ENCODE measurements around the gene PLEKHG3. TPM values are rescaled to one million over a fixed set of nuclear protein-coding genes. Genes with fewer than 3 reads are reported as not detected.
A peak's percentile ranks its signal among the peaks of the same experiment; 100 is the strongest.

The PLEKHG3 gene
- total and polyA plus RNA-seq, 7 experiments from 2014 or later = 0.17 to 43.6 (median 2.0) TPM

DNA sequence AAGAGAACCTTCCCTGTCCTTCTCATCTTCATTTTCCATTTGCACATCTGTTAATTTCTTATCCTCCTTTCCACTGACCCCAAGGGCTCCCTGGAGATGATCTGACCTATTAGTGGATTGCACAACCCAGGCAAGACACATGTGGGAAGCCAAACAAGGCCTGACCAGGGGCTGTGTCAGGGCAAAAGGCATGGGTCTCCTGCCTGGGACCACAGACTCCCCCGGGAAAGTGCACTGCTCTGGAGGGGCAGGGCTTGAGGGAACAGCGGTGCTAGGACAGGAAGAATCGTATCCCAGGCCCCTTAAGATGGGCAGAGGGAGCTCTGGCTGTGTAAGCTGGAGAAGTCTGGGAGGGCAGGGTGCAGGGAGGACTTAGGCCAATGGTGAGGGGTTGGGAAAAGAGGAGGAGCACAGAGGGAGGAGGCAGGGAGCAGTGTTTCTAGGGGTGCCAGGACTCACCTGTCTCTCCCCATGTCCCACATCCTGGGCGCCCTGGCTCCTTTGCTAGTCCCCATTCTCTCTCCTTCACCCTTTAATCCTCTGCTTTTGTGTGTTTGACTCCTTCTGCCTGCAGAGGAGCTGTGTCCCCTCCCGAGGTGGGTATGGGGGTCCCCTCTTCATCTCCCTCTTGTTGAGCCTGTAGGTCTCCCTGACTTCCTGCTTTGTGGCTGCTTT is 25.3 kb downstream of the PLEKHG3 start:
- ChIA-PET POLR2A (no interaction called here), CTCF (no interaction called here)
- Mint-ChIP-seq H3K36me3 (peaks cover 0 to 27% (median 0%) of the 10 kb centered on the region in 5 donors), H3K27ac (no peak overlapping the region), H3K4me1 (peaks cover 8 to 57% (median 17%) of the 10 kb centered on the region in 7 donors), H3K27me3 (peaks cover 0 to 5% (median 0%) of the 10 kb centered on the region in 5 donors), H3K9me3 (no peaks in the 10 kb centered on the region), H3K4me3 (peak overlapping the region in 2 of 10 donors; percentile 6 to 38)
- Histone ChIP-seq H3K4me1 (ENCODE audit: control insufficient read depth in 2 of 2, insufficient read depth in 2 of 2, low read length in 2 of 2) (peaks cover 17 to 61% of the 10 kb centered on the region in 2 donors), H3K4me3 (ENCODE audit: low read length) (no peak overlapping the region), H3K9me3 (ENCODE audit: control insufficient read depth in 2 of 3, low read length in 3 of 3) (no peaks in the 10 kb centered on the region), H3K27me3 (ENCODE audit: control insufficient read depth in 2 of 2, insufficient read depth in 2 of 2, low read length in 2 of 2) (no peaks in the 10 kb centered on the region), H3K36me3 (ENCODE audit: control insufficient read depth in 2 of 3, insufficient read depth in 3 of 3, low read length in 3 of 3) (no peaks in the 10 kb centered on the region), H3K27ac (ENCODE audit: low read depth, low read length) (no peak overlapping the region)
- intact Hi-C loops (cut with micrococcal nuclease) = no loop called here
- ATAC-seq (no peak), DNase-seq (no peak)

DNA sequence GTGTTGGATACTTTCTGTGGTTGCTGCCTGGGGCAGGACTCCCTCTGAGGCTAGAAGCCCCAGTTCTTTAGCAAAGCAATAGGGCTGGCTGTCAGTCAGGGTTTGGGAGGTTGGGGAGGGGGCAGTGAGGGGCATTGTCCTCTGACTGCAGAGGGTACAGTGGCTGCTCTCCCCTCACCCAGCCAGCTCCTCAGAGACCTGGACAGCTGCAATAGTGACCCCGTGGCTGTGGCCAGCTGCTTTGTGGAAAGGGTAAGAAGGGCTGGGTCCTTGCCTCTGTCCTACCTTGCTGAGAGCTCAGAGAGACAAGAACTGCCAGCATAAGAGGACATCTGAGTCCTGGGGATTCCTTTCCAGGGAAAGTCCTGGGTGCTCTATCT is 25.8 kb downstream of the PLEKHG3 start:
- peaks cover 3 to 54% (median 15%) of the 10 kb centered on the region in 7 donors for H3K4me1 Mint-ChIP-seq
- ATAC-seq = no peak
- Histone ChIP-seq H3K4me3 (ENCODE audit: low read length) (no peak overlapping the region), H3K9me3 (ENCODE audit: control insufficient read depth in 2 of 3, low read length in 3 of 3) (no peaks in the 10 kb centered on the region), H3K27me3 (ENCODE audit: control insufficient read depth in 2 of 2, insufficient read depth in 2 of 2, low read length in 2 of 2) (no peaks in the 10 kb centered on the region), H3K27ac (ENCODE audit: low read depth, low read length) (no peak overlapping the region), H3K36me3 (ENCODE audit: control insufficient read depth in 2 of 3, insufficient read depth in 3 of 3, low read length in 3 of 3) (no peaks in the 10 kb centered on the region), H3K4me1 (ENCODE audit: control insufficient read depth in 2 of 2, insufficient read depth in 2 of 2, low read length in 2 of 2) (peaks cover 12 to 61% of the 10 kb centered on the region in 2 donors)
- H3K4me3 Mint-ChIP-seq = no peak overlapping the region
- DNase-seq = no peak
- H3K9me3 Mint-ChIP-seq = no peaks in the 10 kb centered on the region
- H3K36me3 Mint-ChIP-seq = peaks cover 0 to 26% (median 0%) of the 10 kb centered on the region in 5 donors
- intact Hi-C loops (cut with micrococcal nuclease) = no loop called here
- ChIA-PET POLR2A (no interaction called here), CTCF (no interaction called here)
- peaks cover 0 to 5% (median 0%) of the 10 kb centered on the region in 5 donors for H3K27me3 Mint-ChIP-seq
- no peak overlapping the region for H3K27ac Mint-ChIP-seq

DNA sequence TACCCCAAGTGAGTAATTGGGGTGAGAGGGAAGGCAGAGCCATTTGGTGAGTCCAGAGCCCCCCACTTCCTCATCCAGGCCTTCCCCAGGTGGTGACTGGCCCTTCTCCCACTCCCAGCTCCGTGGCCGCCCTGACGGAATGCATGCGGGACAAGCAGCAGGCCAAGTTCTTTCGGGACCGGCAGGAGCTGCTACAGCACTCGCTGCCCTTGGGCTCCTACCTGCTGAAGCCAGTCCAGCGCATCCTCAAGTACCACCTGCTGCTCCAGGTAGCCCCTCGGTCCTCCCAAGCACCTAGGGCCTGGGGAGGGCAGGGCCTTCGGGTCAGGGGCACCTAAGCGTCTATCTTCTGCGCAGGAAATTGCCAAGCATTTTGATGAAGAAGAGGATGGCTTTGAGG is 26.5 kb downstream of the PLEKHG3 start:
- Mint-ChIP-seq H3K4me1 (peaks cover 0 to 53% (median 15%) of the 10 kb centered on the region in 7 donors), H3K36me3 (peaks cover 0 to 28% (median 0%) of the 10 kb centered on the region in 5 donors), H3K27ac (no peak overlapping the region), H3K27me3 (peaks cover 0 to 5% (median 0%) of the 10 kb centered on the region in 5 donors), H3K4me3 (no peak overlapping the region), H3K9me3 (no peaks in the 10 kb centered on the region)
- ATAC-seq (no peak), DNase-seq (no peak)
- Histone ChIP-seq H3K4me1 (ENCODE audit: control insufficient read depth in 2 of 2, insufficient read depth in 2 of 2, low read length in 2 of 2) (peaks cover 6 to 59% of the 10 kb centered on the region in 2 donors), H3K27ac (ENCODE audit: low read depth, low read length) (no peak overlapping the region), H3K36me3 (ENCODE audit: control insufficient read depth in 2 of 3, insufficient read depth in 3 of 3, low read length in 3 of 3) (no peaks in the 10 kb centered on the region), H3K9me3 (ENCODE audit: control insufficient read depth in 2 of 3, low read length in 3 of 3) (no peaks in the 10 kb centered on the region), H3K27me3 (ENCODE audit: control insufficient read depth in 2 of 2, insufficient read depth in 2 of 2, low read length in 2 of 2) (no peaks in the 10 kb centered on the region), H3K4me3 (ENCODE audit: low read length) (no peak overlapping the region)
- ChIA-PET POLR2A (no interaction called here), CTCF (no interaction called here)
- intact Hi-C loops (cut with micrococcal nuclease) = no loop called here

DNA sequence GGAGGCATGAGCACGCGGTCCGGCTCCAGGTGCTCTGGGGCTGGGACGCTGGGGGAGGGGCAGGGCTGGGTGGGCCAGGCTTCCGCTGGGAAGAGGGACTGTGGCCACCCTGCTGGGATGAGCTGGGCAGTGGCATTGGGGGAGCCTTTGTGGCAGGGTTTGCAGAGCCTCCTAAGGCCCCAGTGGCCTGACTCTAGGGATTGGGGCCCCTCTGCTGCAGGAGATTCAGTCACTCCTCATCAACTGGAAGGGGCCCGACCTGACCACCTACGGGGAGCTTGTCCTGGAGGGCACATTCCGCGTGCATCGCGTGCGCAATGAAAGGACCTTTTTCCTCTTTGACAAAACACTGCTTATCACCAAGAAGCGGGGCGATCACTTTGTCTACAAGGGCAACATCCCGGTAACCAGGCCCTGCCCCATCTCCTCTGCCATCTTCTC is 26.9 kb downstream of the PLEKHG3 start:
- Histone ChIP-seq H3K4me3 (ENCODE audit: low read length) (no peak overlapping the region), H3K27ac (ENCODE audit: low read depth, low read length) (no peak overlapping the region), H3K27me3 (ENCODE audit: control insufficient read depth in 2 of 2, insufficient read depth in 2 of 2, low read length in 2 of 2) (no peaks in the 10 kb centered on the region), H3K4me1 (ENCODE audit: control insufficient read depth in 2 of 2, insufficient read depth in 2 of 2, low read length in 2 of 2) (peaks cover under 1 to 55% of the 10 kb centered on the region in 2 donors), H3K9me3 (ENCODE audit: control insufficient read depth in 2 of 3, low read length in 3 of 3) (no peaks in the 10 kb centered on the region), H3K36me3 (ENCODE audit: control insufficient read depth in 2 of 3, insufficient read depth in 3 of 3, low read length in 3 of 3) (no peaks in the 10 kb centered on the region)
- Mint-ChIP-seq H3K36me3 (peaks cover 0 to 26% (median 0%) of the 10 kb centered on the region in 5 donors), H3K27me3 (peaks cover 0 to under 1% (median 0%) of the 10 kb centered on the region in 5 donors), H3K4me3 (no peak overlapping the region), H3K9me3 (no peaks in the 10 kb centered on the region), H3K4me1 (peaks cover 0 to 51% (median 12%) of the 10 kb centered on the region in 7 donors), H3K27ac (no peak overlapping the region)
- intact Hi-C loops (cut with micrococcal nuclease) = no loop called here
- DNase-seq = no peak
- ATAC-seq = no peak
- ChIA-PET POLR2A (no interaction called here), CTCF (no interaction called here)

DNA sequence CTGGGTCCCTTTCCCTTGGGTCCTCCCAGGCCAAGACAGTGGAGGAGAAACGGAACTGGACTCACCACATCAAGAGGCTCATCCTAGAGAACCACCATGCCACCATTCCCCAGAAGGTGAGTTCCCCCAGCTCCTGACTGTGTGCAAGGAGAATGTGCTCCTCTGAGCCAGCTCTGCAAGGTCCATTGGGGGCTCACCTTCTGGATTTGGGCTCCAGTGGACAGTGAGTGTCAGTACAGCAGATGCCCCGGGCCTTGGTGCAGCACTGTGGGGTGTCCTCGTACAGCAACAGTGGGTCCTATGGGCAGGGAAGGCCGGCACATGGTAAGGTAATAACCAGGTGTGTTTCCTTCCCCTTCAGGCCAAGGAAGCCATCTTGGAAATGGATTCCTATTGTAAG is 27.8 kb downstream of the PLEKHG3 start:
- Mint-ChIP-seq H3K9me3 (no peaks in the 10 kb centered on the region), H3K4me1 (peaks cover 0 to 42% (median 12%) of the 10 kb centered on the region in 7 donors), H3K4me3 (no peak overlapping the region), H3K27me3 (no peaks in the 10 kb centered on the region), H3K27ac (no peak overlapping the region), H3K36me3 (peaks cover 0 to 26% (median 0%) of the 10 kb centered on the region in 5 donors)
- Histone ChIP-seq H3K36me3 (ENCODE audit: control insufficient read depth in 2 of 3, insufficient read depth in 3 of 3, low read length in 3 of 3) (no peaks in the 10 kb centered on the region), H3K27me3 (ENCODE audit: control insufficient read depth in 2 of 2, insufficient read depth in 2 of 2, low read length in 2 of 2) (no peaks in the 10 kb centered on the region), H3K9me3 (ENCODE audit: control insufficient read depth in 2 of 3, low read length in 3 of 3) (no peaks in the 10 kb centered on the region), H3K4me3 (ENCODE audit: low read length) (no peak overlapping the region), H3K4me1 (ENCODE audit: control insufficient read depth in 2 of 2, insufficient read depth in 2 of 2, low read length in 2 of 2) (peaks cover 0 to 47% of the 10 kb centered on the region in 2 donors), H3K27ac (ENCODE audit: low read depth, low read length) (no peak overlapping the region)
- intact Hi-C loops (cut with micrococcal nuclease) = no loop called here
- DNase-seq = no peak
- ATAC-seq = no peak
- POLR2A ChIA-PET = no interaction called here
- CTCF ChIA-PET = no interaction called here

DNA sequence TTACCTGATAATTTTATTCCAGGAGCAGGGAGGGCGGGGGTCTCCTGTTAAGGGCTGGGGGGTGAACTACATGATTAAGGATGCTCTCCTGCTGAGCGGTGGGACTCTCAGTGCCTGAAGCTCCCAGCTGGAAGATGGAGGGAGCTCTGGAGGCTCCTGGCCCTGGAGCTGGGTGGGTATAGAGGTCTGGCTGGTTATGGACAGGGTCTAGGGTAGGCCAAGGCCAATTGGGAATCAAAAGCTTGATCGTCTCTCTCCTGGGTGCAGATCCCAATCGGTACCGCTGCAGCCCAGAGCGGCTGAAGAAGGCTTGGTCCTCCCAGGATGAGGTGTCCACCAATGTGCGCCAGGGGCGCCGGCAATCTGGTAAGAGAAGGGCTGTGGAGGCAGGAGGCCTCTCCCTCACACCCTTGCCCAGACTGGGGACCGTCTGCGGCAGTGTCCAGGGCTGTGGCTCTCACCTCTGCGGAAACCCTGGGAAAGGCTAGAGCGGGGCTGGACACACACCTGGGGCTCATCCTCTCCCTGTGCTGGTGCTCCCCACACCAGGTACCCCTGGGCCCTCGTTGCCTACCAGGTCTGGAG is 28.4 kb downstream of the PLEKHG3 start:
- no peak overlapping the region for H3K4me3 ChIP-seq (ENCODE audit: low read length)
- CTCF ChIA-PET = no interaction called here
- DNase-seq (no peak), ATAC-seq (no peak)
- intact Hi-C loops (cut with micrococcal nuclease) = no loop called here
- Mint-ChIP-seq H3K27me3 (no peaks in the 10 kb centered on the region), H3K4me3 (no peak overlapping the region), H3K27ac (no peak overlapping the region), H3K4me1 (peaks cover 0 to 42% (median 12%) of the 10 kb centered on the region in 7 donors), H3K36me3 (peaks cover 0 to 26% (median 0%) of the 10 kb centered on the region in 5 donors), H3K9me3 (no peaks in the 10 kb centered on the region)
- H3K9me3 ChIP-seq (ENCODE audit: control insufficient read depth in 2 of 3, low read length in 3 of 3) = no peaks in the 10 kb centered on the region
- peaks cover 0 to 42% of the 10 kb centered on the region in 2 donors for H3K4me1 ChIP-seq (ENCODE audit: control insufficient read depth in 2 of 2, insufficient read depth in 2 of 2, low read length in 2 of 2)
- POLR2A ChIA-PET = no interaction called here
- H3K36me3 ChIP-seq (ENCODE audit: control insufficient read depth in 2 of 3, insufficient read depth in 3 of 3, low read length in 3 of 3) = no peaks in the 10 kb centered on the region
- no peaks in the 10 kb centered on the region for H3K27me3 ChIP-seq (ENCODE audit: control insufficient read depth in 2 of 2, insufficient read depth in 2 of 2, low read length in 2 of 2)
- H3K27ac ChIP-seq (ENCODE audit: low read depth, low read length) = no peak overlapping the region

DNA sequence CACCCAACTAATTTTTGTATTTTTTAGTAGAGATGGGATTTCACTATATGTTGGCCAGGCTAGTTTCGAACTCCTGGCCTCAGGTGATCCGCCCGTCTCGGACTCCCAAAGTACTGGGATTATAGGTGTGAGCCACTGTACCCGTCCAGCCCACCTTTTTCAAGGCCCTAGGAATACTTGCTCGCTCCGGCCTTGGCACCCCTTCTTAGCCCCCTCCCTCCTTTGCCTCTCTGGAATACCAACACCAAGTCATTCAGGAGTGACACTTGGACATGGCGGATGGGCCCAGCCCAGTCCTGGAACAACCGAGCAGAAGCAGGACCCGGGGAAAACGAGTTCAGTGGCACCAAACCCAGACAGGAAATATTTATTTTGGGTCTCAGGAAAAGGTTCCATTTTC is 29.1 kb downstream of the PLEKHG3 start:
- ChIA-PET POLR2A (no interaction called here), CTCF (no interaction called here)
- ATAC-seq (no peak), DNase-seq (no peak)
- H3K27ac Mint-ChIP-seq = no peak overlapping the region
- H3K9me3 Mint-ChIP-seq = no peaks in the 10 kb centered on the region
- peaks cover 0 to 39% (median 12%) of the 10 kb centered on the region in 7 donors for H3K4me1 Mint-ChIP-seq
- no peaks in the 10 kb centered on the region for H3K36me3 ChIP-seq (ENCODE audit: control insufficient read depth in 2 of 3, insufficient read depth in 3 of 3, low read length in 3 of 3)
- H3K4me3 ChIP-seq (ENCODE audit: low read length) = no peak overlapping the region
- no peaks in the 10 kb centered on the region for H3K27me3 ChIP-seq (ENCODE audit: control insufficient read depth in 2 of 2, insufficient read depth in 2 of 2, low read length in 2 of 2)
- no peak overlapping the region for H3K27ac ChIP-seq (ENCODE audit: low read depth, low read length)
- no peak overlapping the region for H3K4me3 Mint-ChIP-seq
- no peaks in the 10 kb centered on the region for H3K27me3 Mint-ChIP-seq
- no peaks in the 10 kb centered on the region for H3K9me3 ChIP-seq (ENCODE audit: control insufficient read depth in 2 of 3, low read length in 3 of 3)
- intact Hi-C loops (cut with micrococcal nuclease) = no loop called here
- peaks cover 0 to 35% of the 10 kb centered on the region in 2 donors for H3K4me1 ChIP-seq (ENCODE audit: control insufficient read depth in 2 of 2, insufficient read depth in 2 of 2, low read length in 2 of 2)
- H3K36me3 Mint-ChIP-seq = peaks cover 0 to 26% (median 0%) of the 10 kb centered on the region in 5 donors

Measured in naive thymus-derived CD4-positive, alpha-beta T cell (primary cell).